HepG2 (cell line): ENCODE data around the gene MAP2K5. TPM values are rescaled to one million over a fixed set of nuclear protein-coding genes. Genes with fewer than 3 reads are reported as not detected.

Source experiments
- CEBPZ ChIP-seq: IDR thresholded peaks from 2 replicates; pipeline ENCODE4 v1.6.1; 2012; ENCODE audit warnings: low read length, improper control_type of control experiment
- CREB1 ChIP-seq, 2 experiments: fragments of 450-650 bp in 1 of 2; IDR thresholded peaks; 2 replicates each; pipeline ENCODE4 v1.6.1; 2016 to 2017; ENCODE audit warnings: control low read depth in 1 of 2, mild to moderate bottlenecking in 1 of 2, missing compliant biosample characterization in 1 of 2, missing genetic modification characterization in 1 of 2
- EZH2 ChIP-seq: conservative IDR thresholded peaks from 2 replicates; pipeline ENCODE4 v1.6.1; 2012; ENCODE audit warnings: mild to moderate bottlenecking, low read depth, low read length, moderate library complexity
- MATR3 ChIP-seq: sonication (generic); formaldehyde crosslinking; IDR thresholded peaks from 2 replicates; pipeline ENCODE4 v1.4.0; 2020; ENCODE audit warnings: missing genetic modification reagents
- NCOA5 ChIP-seq: sonication (generic); formaldehyde crosslinking; IDR thresholded peaks from 2 replicates; pipeline ENCODE4 v1.4.0; 2020; ENCODE audit warnings: missing genetic modification reagents
- ZNF10 ChIP-seq: sonication (generic); formaldehyde crosslinking; IDR thresholded peaks from 2 replicates; pipeline ENCODE4 v1.4.0; 2020; ENCODE audit warnings: mild to moderate bottlenecking, low read depth, missing genetic modification reagents, borderline replicate concordance
- ZNF329 ChIP-seq: sonication (generic); formaldehyde crosslinking; IDR thresholded peaks from 2 replicates; pipeline ENCODE4 v1.9.0; 2021; ENCODE audit warnings: low read depth, mild to moderate bottlenecking, missing genetic modification reagents
- ZNF460 ChIP-seq: sonication (generic); formaldehyde crosslinking; IDR thresholded peaks from 2 replicates; pipeline ENCODE4 v1.5.1; 2020; ENCODE audit warnings: missing genetic modification reagents, mild to moderate bottlenecking, borderline replicate concordance
- ZNF614 ChIP-seq: IDR thresholded peaks from 2 replicates; pipeline ENCODE4 v1.6.1; 2018; ENCODE audit warnings: missing biosample characterization, missing genetic modification reagents, inconsistent platforms, borderline replicate concordance
- polyA plus RNA-seq, 8 experiments: library from polyadenylated mRNA; depleted of rRNA in 3 of 8; stranded (reverse) in 7 of 8; unstranded in 1 of 8; fragments of >200 nt; fragmentation: Illumina TruSeq in 4 of 8; extraction: Trizol in 4 of 8; gene quantifications; 2 replicates each; pipeline versions ENCODE4 v1.2.1 to v1.2.3, GENCODE V29; 2011 to 2016; ENCODE audit warnings: low read depth in 4 of 8, missing spikeins in 1 of 8, mixed read lengths in 1 of 8; ENCODE audit not compliant: insufficient read depth in 1 of 8
- total RNA-seq, 5 experiments: library from RNA; depleted of rRNA; stranded (reverse); fragments of >200 nt; fragmentation: Illumina TruSeq; extraction: Trizol; gene quantifications; 2 replicates each; pipeline ENCODE4 v1.2.3, GENCODE V29; 2016; ENCODE audit warnings: low read depth in 1 of 5
- TF ChIP-seq, protein P1 (sequence below): IDR thresholded peaks from 2 replicates; pipeline ENCODE4 v1.6.1; 2016; ENCODE audit warnings: low read depth, missing genetic modification reagents, missing compliant biosample characterization

MAP2K5 gene
- total and polyA plus RNA-seq, 2 of the 13 experiments (the other 11 are each of a cell fraction or from before 2014, with no cell fraction given): 4.0 to 4.3 TPM

DNA sequence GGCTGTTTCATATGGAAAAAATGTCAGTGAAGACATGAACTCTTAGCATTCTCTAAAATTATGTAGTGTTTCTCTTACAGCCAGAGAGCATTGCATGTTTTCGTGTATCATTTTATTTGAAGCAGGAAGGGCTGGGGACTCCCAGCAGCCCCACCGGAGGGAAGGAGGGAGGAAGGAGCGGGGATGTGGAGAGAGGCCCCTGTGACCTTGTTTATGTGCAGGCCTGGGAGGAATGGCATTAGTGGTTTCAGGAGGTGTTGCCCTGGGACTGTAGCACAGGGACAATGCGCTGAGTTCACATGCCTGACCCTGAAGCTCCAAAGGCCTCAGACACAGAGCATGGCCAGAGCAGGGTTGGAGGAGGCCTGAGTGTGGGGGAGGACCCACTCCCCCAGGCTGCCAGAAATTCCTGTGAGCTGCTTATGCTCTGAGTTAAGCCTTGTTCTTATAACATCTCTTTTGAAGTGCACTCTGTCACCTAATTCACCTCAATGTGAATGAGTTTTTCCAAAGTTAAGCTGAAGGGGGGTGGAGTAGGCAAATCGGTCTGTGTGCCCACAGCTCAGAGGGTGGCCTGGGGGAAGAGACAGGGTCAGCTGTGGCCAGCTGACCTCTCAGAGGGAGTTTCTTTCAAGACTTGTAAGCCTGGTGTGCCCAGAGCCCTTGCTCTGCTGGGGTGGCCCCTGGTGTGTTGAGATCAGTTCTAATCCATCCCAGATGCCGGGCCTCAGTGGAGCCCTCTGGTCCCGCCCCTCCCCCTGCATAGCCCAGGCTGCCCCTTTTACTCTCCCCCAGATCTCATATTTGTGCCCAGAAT, 301.3 kb downstream of the MAP2K5 start (continued):
- TF ChIP-seq, protein P1, sequence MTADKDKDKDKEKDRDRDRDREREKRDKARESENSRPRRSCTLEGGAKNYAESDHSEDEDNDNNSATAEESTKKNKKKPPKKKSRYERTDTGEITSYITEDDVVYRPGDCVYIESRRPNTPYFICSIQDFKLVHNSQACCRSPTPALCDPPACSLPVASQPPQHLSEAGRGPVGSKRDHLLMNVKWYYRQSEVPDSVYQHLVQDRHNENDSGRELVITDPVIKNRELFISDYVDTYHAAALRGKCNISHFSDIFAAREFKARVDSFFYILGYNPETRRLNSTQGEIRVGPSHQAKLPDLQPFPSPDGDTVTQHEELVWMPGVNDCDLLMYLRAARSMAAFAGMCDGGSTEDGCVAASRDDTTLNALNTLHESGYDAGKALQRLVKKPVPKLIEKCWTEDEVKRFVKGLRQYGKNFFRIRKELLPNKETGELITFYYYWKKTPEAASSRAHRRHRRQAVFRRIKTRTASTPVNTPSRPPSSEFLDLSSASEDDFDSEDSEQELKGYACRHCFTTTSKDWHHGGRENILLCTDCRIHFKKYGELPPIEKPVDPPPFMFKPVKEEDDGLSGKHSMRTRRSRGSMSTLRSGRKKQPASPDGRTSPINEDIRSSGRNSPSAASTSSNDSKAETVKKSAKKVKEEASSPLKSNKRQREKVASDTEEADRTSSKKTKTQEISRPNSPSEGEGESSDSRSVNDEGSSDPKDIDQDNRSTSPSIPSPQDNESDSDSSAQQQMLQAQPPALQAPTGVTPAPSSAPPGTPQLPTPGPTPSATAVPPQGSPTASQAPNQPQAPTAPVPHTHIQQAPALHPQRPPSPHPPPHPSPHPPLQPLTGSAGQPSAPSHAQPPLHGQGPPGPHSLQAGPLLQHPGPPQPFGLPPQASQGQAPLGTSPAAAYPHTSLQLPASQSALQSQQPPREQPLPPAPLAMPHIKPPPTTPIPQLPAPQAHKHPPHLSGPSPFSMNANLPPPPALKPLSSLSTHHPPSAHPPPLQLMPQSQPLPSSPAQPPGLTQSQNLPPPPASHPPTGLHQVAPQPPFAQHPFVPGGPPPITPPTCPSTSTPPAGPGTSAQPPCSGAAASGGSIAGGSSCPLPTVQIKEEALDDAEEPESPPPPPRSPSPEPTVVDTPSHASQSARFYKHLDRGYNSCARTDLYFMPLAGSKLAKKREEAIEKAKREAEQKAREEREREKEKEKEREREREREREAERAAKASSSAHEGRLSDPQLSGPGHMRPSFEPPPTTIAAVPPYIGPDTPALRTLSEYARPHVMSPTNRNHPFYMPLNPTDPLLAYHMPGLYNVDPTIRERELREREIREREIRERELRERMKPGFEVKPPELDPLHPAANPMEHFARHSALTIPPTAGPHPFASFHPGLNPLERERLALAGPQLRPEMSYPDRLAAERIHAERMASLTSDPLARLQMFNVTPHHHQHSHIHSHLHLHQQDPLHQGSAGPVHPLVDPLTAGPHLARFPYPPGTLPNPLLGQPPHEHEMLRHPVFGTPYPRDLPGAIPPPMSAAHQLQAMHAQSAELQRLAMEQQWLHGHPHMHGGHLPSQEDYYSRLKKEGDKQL (CRISPR knock-in tag): no peak
- no peak for TF ChIP-seq NCOA5 (CRISPR knock-in tag)
- no peak for TF ChIP-seq ZNF10 (CRISPR knock-in tag)
- peak; percentile 77 for TF ChIP-seq ZNF614 (CRISPR knock-in tag)
- no peak for TF ChIP-seq CEBPZ
- TF ChIP-seq MATR3 (CRISPR knock-in tag): no peak
- TF ChIP-seq ZNF329: no peak
- no peak for TF ChIP-seq CREB1 (IDR thresholded peaks at IDR 0.05)
- TF ChIP-seq CREB1 (CRISPR knock-in tag; IDR thresholded peaks at IDR 0.05): no peak
- no peak for TF ChIP-seq EZH2
- peak; percentile 20; the same call in 1 of the 2 replicates for TF ChIP-seq ZNF460
